ENCODE results near the gene RALGDS.
"Not testable (repeated sequence)": the region's sequence is repeated elsewhere in the genome, so short reads cannot be mapped to it uniquely, and the experiment has no call there.

DNA sequence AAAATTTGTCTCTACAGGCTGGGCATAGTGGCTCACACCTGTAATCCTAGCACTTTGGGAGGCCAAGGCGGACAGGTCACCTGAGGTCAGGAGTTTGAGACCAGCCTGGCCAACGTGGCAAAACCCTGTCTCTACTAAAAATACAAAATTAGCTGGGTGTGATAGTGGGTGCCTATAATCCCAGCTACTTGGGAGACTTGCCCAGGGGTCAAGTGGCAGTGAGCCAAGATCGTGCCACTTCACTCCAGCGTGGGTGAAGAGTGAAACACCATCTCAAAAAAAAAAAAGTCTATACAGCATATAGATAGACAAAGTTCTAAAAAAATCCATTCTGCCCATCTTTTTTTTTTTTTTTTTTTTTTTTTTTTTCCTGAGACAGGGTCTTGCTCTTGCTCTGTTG is 26.7 kb downstream of the RALGDS start:
- TF ChIP-seq POLR2AphosphoS5 (IDR thresholded peaks at IDR 0.05; ENCODE audit: low read depth); CTCF (IDR thresholded peaks at IDR 0.05; ENCODE audit: insufficient read depth, low read length): not testable (repeated sequence)
